Epithelial cell of proximal tubule (primary cell): ENCODE measurements around the gene CEL. TPM values are rescaled to one million over a fixed set of nuclear protein-coding genes. Genes with fewer than 3 reads are reported as not detected.

ENCODE experiments used
- DNase-seq: peaks from one replicate; pipeline ENCODE4 v3.0.0-alpha.2; 2011; ENCODE audit warnings: low read depth
- H3K4me3 ChIP-seq: 2 replicates; pipeline ENCODE4 v1.5.1; 2011; ENCODE audit warnings: low read depth, mild to moderate bottlenecking, low read length
- total RNA-seq: library from RNA; depleted of rRNA; stranded (reverse); fragments of >200 nt; gene quantifications from 2 replicates; pipeline ENCODE4 v1.2.3, GENCODE V29; 2015
- TF ChIP-seq, protein P1 (sequence below): conservative IDR thresholded peaks from 2 replicates; pipeline ENCODE4 v1.5.1; 2012; ENCODE audit warnings: low read depth, mild to moderate bottlenecking, low read length

The CEL gene
- total RNA-seq, 1 donor from 2014 or later, result 0.58 TPM

DNA sequence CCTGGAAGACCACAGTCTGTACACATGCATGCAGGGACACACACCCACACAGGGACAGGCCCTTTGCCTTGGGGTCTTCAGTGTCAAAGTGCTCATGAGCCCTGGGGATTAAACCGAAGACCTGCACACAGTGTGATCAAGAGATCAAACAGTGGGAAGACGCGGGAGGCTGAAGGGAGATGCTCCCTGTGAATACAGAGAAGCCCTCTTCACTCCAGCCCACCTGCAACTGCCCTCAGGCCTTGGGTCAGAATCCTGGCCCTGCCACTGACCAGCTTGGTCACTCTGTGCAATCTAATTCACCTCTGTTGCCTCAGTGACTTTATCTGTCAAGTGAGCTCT lies 56.4 kb downstream of the CEL start:
- no peak overlapping the region for H3K4me3 ChIP-seq
- TF ChIP-seq, protein P1, sequence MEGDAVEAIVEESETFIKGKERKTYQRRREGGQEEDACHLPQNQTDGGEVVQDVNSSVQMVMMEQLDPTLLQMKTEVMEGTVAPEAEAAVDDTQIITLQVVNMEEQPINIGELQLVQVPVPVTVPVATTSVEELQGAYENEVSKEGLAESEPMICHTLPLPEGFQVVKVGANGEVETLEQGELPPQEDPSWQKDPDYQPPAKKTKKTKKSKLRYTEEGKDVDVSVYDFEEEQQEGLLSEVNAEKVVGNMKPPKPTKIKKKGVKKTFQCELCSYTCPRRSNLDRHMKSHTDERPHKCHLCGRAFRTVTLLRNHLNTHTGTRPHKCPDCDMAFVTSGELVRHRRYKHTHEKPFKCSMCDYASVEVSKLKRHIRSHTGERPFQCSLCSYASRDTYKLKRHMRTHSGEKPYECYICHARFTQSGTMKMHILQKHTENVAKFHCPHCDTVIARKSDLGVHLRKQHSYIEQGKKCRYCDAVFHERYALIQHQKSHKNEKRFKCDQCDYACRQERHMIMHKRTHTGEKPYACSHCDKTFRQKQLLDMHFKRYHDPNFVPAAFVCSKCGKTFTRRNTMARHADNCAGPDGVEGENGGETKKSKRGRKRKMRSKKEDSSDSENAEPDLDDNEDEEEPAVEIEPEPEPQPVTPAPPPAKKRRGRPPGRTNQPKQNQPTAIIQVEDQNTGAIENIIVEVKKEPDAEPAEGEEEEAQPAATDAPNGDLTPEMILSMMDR, result no peak

DNA sequence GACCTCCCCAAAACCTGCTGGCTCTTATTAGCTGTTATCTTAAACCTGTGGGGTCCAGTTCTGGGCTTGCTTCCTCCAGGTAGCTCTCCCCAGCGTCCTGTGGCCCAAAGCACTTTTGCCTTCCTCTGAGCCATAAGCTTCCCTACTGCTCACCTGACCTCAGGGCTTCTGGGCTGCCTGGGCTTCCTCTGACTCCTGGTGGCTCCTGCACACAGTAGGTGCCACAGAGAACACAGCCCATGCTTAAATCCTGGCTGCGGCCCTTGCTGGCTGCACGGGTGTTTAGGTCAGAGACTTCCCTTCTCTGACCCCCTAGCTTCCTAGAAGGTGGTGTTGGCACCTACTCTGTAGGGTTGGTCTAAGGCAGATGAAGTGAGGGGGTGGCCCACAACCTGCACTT lies 56.8 kb downstream of the CEL start:
- no peak overlapping the region for H3K4me3 ChIP-seq
- DNase-seq, result no peak
- TF ChIP-seq, protein P1, result no peak

More for the DNA sequence above, 56.4 kb downstream of the CEL start:
- no peak for DNase-seq

DNA sequence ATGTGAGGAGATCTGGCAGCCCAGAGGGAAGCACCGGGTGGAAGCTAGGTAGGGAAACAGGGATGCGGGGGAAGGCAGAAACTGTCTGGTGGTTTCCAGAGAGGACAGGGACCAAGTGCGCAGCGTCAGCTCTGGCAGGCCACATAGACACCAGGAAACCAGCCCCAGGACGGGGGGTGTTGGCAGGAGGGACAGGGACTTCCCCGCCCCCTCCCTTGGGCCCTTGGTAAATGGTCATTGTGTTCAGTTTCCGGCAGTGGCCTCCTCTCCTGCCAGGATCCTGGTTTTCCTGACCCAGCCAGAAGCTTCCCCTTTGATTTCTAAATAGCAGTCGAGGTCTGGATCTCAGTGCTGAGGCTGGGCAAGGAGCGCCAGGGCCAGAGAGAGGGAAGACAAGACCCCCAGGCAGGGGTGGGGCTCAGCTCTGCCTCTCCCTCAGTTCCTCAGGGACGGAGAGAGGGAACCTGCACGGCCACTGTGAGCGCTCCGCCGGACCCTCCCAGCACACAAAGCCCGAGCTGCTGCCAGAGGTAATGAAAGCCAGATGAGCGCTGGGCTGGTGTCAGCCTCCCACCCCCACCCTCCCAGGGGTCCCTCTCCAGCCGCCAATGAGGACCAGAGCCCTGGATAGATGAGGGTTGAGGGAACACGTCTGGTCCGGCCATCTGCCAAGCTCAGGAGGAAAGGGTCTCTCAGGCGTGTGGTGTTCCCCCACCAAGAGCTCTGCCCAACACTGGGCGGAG lies 57.5 kb downstream of the CEL start:
- TF ChIP-seq, protein P1, result no peak
- H3K4me3 ChIP-seq, result no peak overlapping the region
- no peak for DNase-seq

DNA sequence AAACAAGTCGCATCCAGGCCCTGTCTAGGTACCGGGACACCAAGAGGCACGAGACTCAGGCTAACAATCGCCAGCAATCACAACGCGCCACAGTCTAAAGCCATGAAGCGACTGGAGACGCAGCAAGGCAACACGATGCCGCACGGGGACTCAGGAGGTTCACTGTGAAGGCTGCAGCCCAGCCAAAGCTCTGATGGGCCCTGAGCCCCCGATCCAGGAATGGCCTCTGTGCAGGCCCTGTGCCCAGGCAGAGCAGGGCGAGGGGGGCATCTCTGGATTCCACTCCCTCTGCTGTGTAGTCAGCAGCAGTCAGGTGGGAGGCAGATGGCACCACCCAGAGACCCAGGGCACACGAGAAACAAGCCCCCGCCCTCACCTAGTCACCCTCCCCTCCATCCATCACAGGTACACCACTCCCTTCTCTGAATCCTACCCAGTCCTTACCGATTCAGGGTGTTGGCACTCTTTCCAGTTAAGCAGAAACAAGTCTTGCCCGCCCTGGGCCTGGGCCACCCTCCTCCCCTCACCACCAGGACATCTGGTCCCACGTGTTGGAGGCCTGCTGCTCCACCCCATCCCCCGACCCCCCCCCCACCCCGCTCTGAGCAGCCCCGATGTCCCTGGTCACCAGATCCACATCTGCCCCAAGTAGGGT lies 58.2 kb downstream of the CEL start:
- DNase-seq, result no peak
- TF ChIP-seq, protein P1, result no peak
- peak overlapping the region; percentile 68 for H3K4me3 ChIP-seq

DNA sequence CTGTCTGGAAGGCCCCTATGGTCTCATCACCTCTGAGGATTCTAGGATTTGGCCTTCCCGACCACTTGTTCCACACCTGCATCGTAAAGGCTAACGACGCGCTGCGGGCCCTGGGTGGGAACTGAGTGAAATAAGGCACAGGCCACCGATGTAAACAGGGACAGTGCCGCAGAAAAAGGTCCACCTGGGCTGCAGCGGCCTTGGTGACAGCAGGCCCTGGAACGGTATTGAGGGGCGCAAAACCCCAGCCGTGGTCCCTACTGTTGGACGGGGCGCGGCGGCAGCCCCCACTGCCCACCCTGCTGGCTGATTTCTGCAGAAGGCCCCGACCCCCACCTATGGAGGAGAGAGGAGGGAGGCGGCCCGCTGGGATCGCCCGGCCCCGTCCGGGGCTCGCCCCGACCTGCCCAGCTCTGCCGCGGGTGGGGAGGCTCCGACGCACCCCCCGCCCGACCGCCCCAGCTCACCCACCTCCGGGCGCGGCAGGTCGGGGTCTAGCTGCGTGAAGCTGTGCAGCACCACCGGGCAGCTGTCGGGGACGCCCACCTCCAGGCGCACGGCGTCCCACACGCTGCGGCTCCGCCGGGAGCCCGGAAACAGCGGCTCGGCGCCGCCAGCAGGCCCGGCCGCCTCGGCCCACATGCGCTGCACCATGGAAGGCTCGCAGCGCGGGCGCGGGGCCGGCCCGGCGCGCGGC lies 58.9 kb downstream of the CEL start:
- TF ChIP-seq, protein P1, result no peak
- DNase-seq, result no peak
- H3K4me3 ChIP-seq, result peak overlapping the region; percentile 68

Other genes starting within 250 kb of the CEL start
- 0.14 and 0.46 TPM in 2 replicates for gene AK8, start 183.7 kb upstream of the CEL start, total RNA-seq
- gene SPACA9, start 183.1 kb upstream of the CEL start, total RNA-seq, result 2.0 and 5.2 TPM in 2 replicates
- gene TSC1, start 117.4 kb upstream of the CEL start, total RNA-seq, result 22.0 and 26.3 TPM in 2 replicates
- not detected in 2 replicates for gene GFI1B, start 83.3 kb upstream of the CEL start, total RNA-seq
- 112 and 121 TPM in 2 replicates for gene GTF3C5, start 31.0 kb upstream of the CEL start, total RNA-seq
- gene RALGDS, start 59.3 kb downstream of the CEL start, total RNA-seq, result 18.2 and 39.0 TPM in 2 replicates
- 9.8 and 10.0 TPM in 2 replicates for gene GBGT1, start 101.9 kb downstream of the CEL start, total RNA-seq
- gene OBP2B, start 147.3 kb downstream of the CEL start, total RNA-seq, result not detected in 2 replicates
- 0.65 and 2.5 TPM in 2 replicates for gene ABO, start 213.2 kb downstream of the CEL start, total RNA-seq